Measurements from ENCODE around the gene FARP2.

- TF ChIP-seq ZNF274 (IDR thresholded peaks at IDR 0.05; ENCODE audit: low read length) (no peak), ZNF274 (tag by site-specific recombination; IDR thresholded peaks at IDR 0.05; ENCODE audit: borderline replicate concordance) (no peak), ZNF133 (tag by site-specific recombination; IDR thresholded peaks at IDR 0.05) (no peak), ZNF23 (tag by site-specific recombination; IDR thresholded peaks at IDR 0.05; ENCODE audit: borderline replicate concordance) (no peak), ZNF239 (tag by site-specific recombination; IDR thresholded peaks at IDR 0.05) (no peak), ZNF513 (tag by site-specific recombination; IDR thresholded peaks at IDR 0.05) (no peak), ZNF311 (tag by site-specific recombination; IDR thresholded peaks at IDR 0.05; ENCODE audit: borderline replicate concordance) (no peak), PRDM1 (tag by site-specific recombination; IDR thresholded peaks at IDR 0.05) (no peak), ZNF223 (tag by site-specific recombination; IDR thresholded peaks at IDR 0.05) (no peak), YY2 (tag by site-specific recombination; IDR thresholded peaks at IDR 0.05) (no peak)
Observed at GRCh38 chr2:241514986-241515737, 159.1 kb downstream of the FARP2 start.

Data from HEK293 (cell line).